Spleen (tissue), 13 donors: ENCODE results near the gene USP30. TPM values are rescaled to one million over a fixed set of nuclear protein-coding genes. Genes with fewer than 3 reads are reported as not detected.

Experiments used
- DNase-seq: peaks from one replicate; pipeline ENCODE4 v3.0.0-alpha.2; 2020
- H3K27ac ChIP-seq, 8 donors: fragments of 200-600 bp; sonication (generic) in 7 of 8; 1 replicate in 4 of 8; 2 replicates in 4 of 8; pipeline versions ENCODE4 v1.5.0 to v1.8.0; 2016 to 2021; ENCODE audit warnings: inconsistent platforms in 4 of 8, mild to moderate bottlenecking in 4 of 8, moderate library complexity in 1 of 8
- H3K27me3 ChIP-seq, 7 donors: fragments of 200-600 bp; sonication (generic) in 6 of 7; replicated peaks in 1 of 7; 1 replicate in 4 of 7; 2 replicates in 3 of 7; pipeline versions ENCODE4 v1.5.0 to v1.8.0; 2016 to 2021; ENCODE audit warnings: inconsistent platforms in 3 of 7, mild to moderate bottlenecking in 1 of 7
- H3K36me3 ChIP-seq, 6 donors: fragments of 200-600 bp; sonication (generic) in 5 of 6; 1 replicate in 4 of 6; 2 replicates in 2 of 6; pipeline versions ENCODE4 v1.5.0 to v1.8.0; 2016 to 2021; ENCODE audit warnings: inconsistent platforms in 2 of 6
- H3K4me1 ChIP-seq, 6 donors: fragments of 200-600 bp; sonication (generic) in 5 of 6; 1 replicate in 3 of 6; 2 replicates in 3 of 6; pipeline versions ENCODE4 v1.5.0 to v1.8.0; 2016 to 2021; ENCODE audit warnings: inconsistent platforms in 3 of 6
- H3K4me3 ChIP-seq, 8 donors: fragments of 200-600 bp; sonication (generic) in 7 of 8; 1 replicate in 4 of 8; 2 replicates in 4 of 8; pipeline versions ENCODE4 v1.5.0 to v1.8.0; 2016 to 2021; ENCODE audit warnings: inconsistent platforms in 4 of 8, mild to moderate bottlenecking in 4 of 8, moderate library complexity in 2 of 8
- H3K9me3 ChIP-seq, 8 donors: fragments of 200-600 bp; sonication (generic) in 7 of 8; 1 replicate in 4 of 8; 2 replicates in 4 of 8; pipeline versions ENCODE4 v1.5.0 to v1.8.0; 2016 to 2021; ENCODE audit warnings: inconsistent platforms in 4 of 8
- POLR2A ChIP-seq, 3 donors: fragments of 450-650 bp; IDR thresholded peaks; one replicate each; pipeline ENCODE4 v1.5.1; 2017; ENCODE audit warnings: antibody characterized with exemption in 3 of 3, mild to moderate bottlenecking in 1 of 3
- POLR2AphosphoS5 ChIP-seq, 3 donors: sonication (generic); formaldehyde crosslinking; IDR thresholded peaks; one replicate each; pipeline ENCODE4 v1.5.1; 2017; ENCODE audit warnings: antibody characterized with exemption in 3 of 3
- WGBS, 5 donors: extraction: QIAGEN DNeasy Blood & Tissue Kit in 3 of 5; methylation state at CpG; one replicate each; pipeline versions ENCODE4 v1.1.5 to v1.1.7; 2013 to 2018; 5-methylcytosine and 5-hydroxymethylcytosine counted together
- intact Hi-C: fragments of 100-400 bp; cut with DNase I; formaldehyde crosslinking; loops from one replicate; pipeline ENCODE4 v1.15.0; 2023; ENCODE audit warnings: low total_unique reads
- long read RNA-seq, 2 donors: transcript quantifications; one replicate each; lab custom pipeline, GENCODE V29; 2026
- polyA plus RNA-seq, 3 donors: library from polyadenylated mRNA; stranded (reverse); fragments of 200-250 nt; gene quantifications; one replicate each; pipeline ENCODE4 v1.2.1, GENCODE V29; 2013
- total RNA-seq, 7 donors: library from RNA; depleted of rRNA in 3 of 7; stranded (reverse); fragments of >200 nt in 3 of 7; fragmentation: NEBNext Ultra II Directional in 4 of 7; extraction: Animal tissue kit (Norgen Biotek cat#: 25700) in 4 of 7; gene quantifications; one replicate each; pipeline versions ENCODE4 v1.1.0 to v1.2.1, GENCODE V29; 2016 to 2021
- TF ChIP-seq, protein P1 (sequence below), 11 experiments: fragments of 200-600 bp in 7 of 11; fragments of 450-650 bp in 4 of 11; sonication (generic) in 4 of 11; IDR thresholded peaks in 8 of 11; conservative IDR thresholded peaks in 3 of 11; 1 replicate in 7 of 11; 2 replicates in 4 of 11; pipeline versions ENCODE4 v1.4.0 to v1.8.0; 2016 to 2021; ENCODE audit warnings: antibody characterized with exemption in 11 of 11, inconsistent platforms in 4 of 11, mild to moderate bottlenecking in 1 of 11
- donor health status: healthy with polysubstance abuse.
- donor health status: DM: no; HTN: no; CAD: no; lungs with moderate emphysema.
- donor health status: DM: no; HTN: no; CAD: no.
- donor health status: Bipolar disorder and iron deficiency.
- donor health status: healthy.
- donor health status: DM: no; HTN: no; CAD: no.
- donor health status: DM: yes; HTN: yes; CAD: no.

Gene USP30, protein sequence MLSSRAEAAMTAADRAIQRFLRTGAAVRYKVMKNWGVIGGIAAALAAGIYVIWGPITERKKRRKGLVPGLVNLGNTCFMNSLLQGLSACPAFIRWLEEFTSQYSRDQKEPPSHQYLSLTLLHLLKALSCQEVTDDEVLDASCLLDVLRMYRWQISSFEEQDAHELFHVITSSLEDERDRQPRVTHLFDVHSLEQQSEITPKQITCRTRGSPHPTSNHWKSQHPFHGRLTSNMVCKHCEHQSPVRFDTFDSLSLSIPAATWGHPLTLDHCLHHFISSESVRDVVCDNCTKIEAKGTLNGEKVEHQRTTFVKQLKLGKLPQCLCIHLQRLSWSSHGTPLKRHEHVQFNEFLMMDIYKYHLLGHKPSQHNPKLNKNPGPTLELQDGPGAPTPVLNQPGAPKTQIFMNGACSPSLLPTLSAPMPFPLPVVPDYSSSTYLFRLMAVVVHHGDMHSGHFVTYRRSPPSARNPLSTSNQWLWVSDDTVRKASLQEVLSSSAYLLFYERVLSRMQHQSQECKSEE
- total RNA-seq: 10 to 100 TPM in 6 of 7 donors, 1 to 10 TPM in 1; 9.0 to 23.2 (median 12.2) TPM
- polyA plus RNA-seq: 1 to 10 TPM; 3.9 to 4.5 (median 4.1) TPM
- long read RNA-seq, donor 1, partial matches to known transcripts: 0 of 2 reads
- long read RNA-seq, donor 1, other reads (novel, unspliced or antisense): 0 of 2 reads
- long read RNA-seq, donor 2, partial matches to known transcripts: 0 of 1 reads
- long read RNA-seq, donor 2, other reads (novel, unspliced or antisense): 0 of 1 reads

DNA sequence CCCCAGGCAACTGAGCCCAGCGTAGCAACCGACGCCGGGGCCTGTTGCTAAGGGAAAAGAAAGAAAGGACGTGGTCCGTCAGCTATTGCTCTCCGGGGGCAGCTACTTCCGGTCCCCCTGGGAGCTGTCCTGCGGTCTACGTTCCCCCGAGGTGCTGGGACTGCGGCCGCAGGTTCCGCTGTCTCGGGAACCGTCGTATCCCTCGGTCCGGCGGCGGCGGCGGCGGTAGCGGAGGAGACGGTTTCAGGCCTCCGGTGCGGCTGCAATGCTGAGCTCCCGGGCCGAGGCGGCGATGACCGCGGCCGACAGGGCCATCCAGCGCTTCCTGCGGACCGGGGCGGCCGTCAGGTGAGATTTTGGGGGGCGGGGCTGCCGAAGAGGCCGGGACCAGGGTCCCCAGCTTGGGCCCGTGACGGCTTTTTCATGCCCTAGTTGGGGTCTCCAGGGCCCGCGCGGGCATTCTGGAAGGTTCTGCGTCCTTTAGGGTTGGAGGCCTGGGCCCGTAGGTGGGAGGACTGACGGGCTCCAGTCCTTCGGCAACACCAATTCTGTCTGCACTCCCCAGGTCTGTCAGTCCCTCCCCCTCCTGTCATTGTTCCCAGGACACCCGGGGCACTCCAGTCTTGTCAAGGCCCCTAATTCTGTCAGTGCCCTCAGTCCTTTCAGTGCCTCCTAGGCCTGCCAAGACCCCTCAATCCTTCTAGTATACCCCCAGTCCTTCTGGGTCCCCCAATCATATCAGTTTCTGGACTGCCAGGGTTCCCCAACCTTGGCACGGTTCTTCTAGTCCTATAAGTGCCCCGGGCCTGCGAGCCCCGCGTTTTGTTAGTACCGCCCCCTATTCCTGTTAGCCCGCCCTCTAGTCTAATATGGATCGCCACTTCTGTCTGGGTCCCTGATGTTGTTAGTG is at the start of gene USP30:
Gene USP30, plus strand, starts transcription at position 163 of the 910 bp plus-strand sequence. Its CDS starts 103 bp downstream, at position 266.
- Histone ChIP-seq H3K9me3 (no peaks in the 10 kb centered on the region), H3K36me3 (peaks cover 0 to 10% (median 4%) of the 10 kb centered on the region in 6 donors), H3K4me1 (peaks cover 12 to 39% (median 23%) of the 10 kb centered on the region in 6 donors), H3K27ac (peak within 1 kb of the TSS; percentile 86 to 95 (median 94)), H3K4me3 (peak within 1 kb of the TSS; percentile 89 to 99 (median 96)), H3K27me3 (no peaks in the 10 kb centered on the region)
- intact Hi-C loops: no loop called here
- peak; percentile 96 for DNase-seq
- TF ChIP-seq, protein P1, sequence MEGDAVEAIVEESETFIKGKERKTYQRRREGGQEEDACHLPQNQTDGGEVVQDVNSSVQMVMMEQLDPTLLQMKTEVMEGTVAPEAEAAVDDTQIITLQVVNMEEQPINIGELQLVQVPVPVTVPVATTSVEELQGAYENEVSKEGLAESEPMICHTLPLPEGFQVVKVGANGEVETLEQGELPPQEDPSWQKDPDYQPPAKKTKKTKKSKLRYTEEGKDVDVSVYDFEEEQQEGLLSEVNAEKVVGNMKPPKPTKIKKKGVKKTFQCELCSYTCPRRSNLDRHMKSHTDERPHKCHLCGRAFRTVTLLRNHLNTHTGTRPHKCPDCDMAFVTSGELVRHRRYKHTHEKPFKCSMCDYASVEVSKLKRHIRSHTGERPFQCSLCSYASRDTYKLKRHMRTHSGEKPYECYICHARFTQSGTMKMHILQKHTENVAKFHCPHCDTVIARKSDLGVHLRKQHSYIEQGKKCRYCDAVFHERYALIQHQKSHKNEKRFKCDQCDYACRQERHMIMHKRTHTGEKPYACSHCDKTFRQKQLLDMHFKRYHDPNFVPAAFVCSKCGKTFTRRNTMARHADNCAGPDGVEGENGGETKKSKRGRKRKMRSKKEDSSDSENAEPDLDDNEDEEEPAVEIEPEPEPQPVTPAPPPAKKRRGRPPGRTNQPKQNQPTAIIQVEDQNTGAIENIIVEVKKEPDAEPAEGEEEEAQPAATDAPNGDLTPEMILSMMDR (IDR thresholded peaks at IDR 0.05 in 8 of 11, conservative IDR thresholded peaks at IDR 0.05 in 3 of 11): no peak
- TF ChIP-seq POLR2AphosphoS5 (IDR thresholded peaks at IDR 0.05) (peak; percentile 82 to 91 (median 84)), POLR2A (IDR thresholded peaks at IDR 0.05) (peak in 1 of 3 donors; percentile 20)
- 0 to 1% (median 0%) methylated on average over 27 to 61 of the region's 61 CpGs for WGBS, 5 donors

DNA sequence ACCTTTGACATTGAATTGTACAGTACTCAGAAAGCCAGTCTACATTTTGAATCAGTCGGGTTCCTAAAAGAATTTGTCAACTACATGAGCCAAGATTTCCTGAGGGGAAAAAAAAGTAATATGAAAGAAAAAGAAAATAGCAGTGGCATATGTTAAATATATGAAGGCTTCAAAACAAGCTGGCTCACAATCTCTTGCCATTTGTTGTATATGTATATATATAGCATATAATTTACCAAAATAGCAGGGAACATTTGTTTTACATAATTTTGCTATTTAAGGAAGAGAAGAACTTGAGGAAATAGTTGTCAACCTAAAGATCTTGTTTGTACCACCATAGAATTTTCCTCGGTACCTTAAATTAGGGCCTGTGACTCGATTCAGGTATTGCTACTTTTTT is 48.4 kb upstream of the USP30 start:
- TF ChIP-seq, protein P1 (IDR thresholded peaks at IDR 0.05 in 8 of 11, conservative IDR thresholded peaks at IDR 0.05 in 3 of 11): no peak
- TF ChIP-seq POLR2A (IDR thresholded peaks at IDR 0.05) (no peak), POLR2AphosphoS5 (IDR thresholded peaks at IDR 0.05) (no peak)
- intact Hi-C loops: no loop called here
- WGBS, 5 donors: 73 to 84% (median 81%) methylated on average over 3 of the region's 3 CpGs
- H3K36me3 ChIP-seq: no peaks in the 10 kb centered on the region
- H3K27ac ChIP-seq: no peak overlapping the region
- DNase-seq: no peak
- peaks cover 0 to 3% (median 0%) of the 10 kb centered on the region in 7 donors for H3K27me3 ChIP-seq
- H3K9me3 ChIP-seq: no peaks in the 10 kb centered on the region
- no peak overlapping the region for H3K4me3 ChIP-seq
- no peaks in the 10 kb centered on the region for H3K4me1 ChIP-seq

DNA sequence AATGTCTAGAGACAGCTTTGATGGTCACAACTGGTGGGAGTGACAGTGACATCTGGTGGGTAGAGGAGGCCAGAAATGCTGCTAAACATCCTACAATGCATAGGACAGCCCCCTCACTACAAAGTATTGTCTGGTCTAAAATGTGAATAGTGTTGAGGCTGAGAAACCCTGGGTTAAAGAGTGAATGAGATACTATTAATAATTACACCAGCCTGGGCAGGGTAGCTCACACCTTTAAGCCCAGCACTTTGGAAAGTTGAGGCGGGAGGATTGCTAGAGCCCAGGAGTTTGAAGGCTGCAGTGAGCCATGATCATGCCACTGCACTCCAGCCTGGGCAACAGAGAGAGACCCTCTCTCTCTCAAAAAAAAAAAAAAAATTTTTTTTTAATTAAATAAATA is 42.6 kb upstream of the USP30 start:
- whole genome bisulfite sequencing, 5 donors: 87 to 100% (median 96%) methylated on average over 1 of the region's 1 CpG
- Histone ChIP-seq H3K4me1 (no peaks in the 10 kb centered on the region), H3K27ac (no peak overlapping the region), H3K9me3 (no peaks in the 10 kb centered on the region), H3K4me3 (no peak overlapping the region), H3K27me3 (peaks cover 0 to 23% (median 0%) of the 10 kb centered on the region in 7 donors), H3K36me3 (no peaks in the 10 kb centered on the region)
- DNase-seq: no peak
- intact Hi-C loops: no loop called here
- TF ChIP-seq POLR2AphosphoS5 (IDR thresholded peaks at IDR 0.05) (no peak), POLR2A (IDR thresholded peaks at IDR 0.05) (no peak)
- TF ChIP-seq, protein P1 (IDR thresholded peaks at IDR 0.05 in 8 of 11, conservative IDR thresholded peaks at IDR 0.05 in 3 of 11): no peak
